GM18868 (cell line): ENCODE data around the gene ATXN1.
"Not testable (repeated sequence)": the region's sequence is repeated elsewhere in the genome, so short reads cannot be mapped to it uniquely, and the experiment has no call there.

Experiments
- ATAC-seq: cut with Tn5 transposase; IDR thresholded peaks from one replicate; pipeline ENCODE4 v1.9.1; 2021; ENCODE audit warnings: mild to moderate bottlenecking, moderate library complexity; ENCODE audit not compliant: unreplicated experiment

ATXN1 gene

DNA sequence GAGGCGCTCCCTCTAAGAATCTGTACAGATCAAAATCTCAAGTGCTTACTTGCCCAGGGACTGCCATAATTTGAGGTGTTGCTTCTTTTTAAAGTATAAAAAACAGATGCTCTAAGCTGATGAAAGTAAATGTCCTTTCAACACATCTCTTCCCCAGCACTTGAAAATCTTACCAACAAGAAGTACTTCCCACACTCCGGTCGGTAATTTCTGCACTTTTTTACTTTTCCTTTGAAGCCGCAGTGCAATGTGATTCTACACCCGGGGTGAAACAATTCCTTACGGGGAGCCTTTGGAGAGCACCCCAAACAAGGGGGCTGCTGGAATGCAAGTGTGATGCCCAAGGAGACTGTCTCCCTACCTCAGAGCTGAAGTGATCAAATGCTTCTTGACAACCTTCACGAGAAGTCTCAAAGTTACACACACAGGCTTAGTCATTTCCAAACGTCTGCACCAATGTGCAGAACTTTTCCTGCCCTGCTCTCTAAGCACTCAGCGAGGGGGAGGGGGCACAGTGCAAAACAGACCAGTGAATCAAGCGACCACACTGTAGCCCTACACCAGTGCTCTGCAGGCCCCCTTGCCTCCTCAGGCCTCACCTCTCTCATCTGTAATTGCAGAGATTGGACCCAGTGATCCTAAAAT lies 56.7 kb downstream of the ATXN1 start:
- peak; percentile 72 for ATAC-seq

DNA sequence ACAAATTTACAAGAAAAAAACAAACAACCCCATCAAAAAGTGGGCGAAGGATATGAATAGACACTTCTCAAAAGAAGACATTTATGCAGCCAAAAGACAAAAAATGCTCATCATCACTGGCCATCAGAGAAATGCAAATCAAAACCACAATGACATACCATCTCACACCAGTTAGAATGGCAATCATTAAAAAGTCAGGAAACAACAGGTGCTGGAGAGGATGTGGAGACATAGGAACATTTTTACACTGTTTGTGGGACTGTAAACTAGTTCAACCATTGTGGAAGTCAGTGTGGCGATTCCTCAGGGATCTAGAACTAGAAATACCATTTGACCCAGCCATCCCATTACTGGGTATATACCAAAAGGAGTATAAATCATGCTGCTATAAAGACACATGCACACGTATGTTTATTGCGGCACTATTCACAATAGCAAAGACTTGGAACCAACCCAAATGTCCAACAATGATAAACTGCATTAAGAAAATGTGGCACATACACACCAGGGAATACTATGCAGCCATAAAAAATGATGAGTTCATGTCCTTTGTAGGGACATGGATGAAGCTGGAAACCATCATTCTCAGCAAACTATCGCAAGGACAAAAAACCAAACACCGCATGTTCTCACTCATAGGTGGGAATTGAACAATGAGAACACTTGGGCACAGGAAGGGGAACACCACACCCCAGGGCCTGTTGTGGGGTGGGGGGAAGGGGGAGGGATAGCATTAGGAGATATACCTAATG lies 58.5 kb downstream of the ATXN1 start:
- ATAC-seq = not testable (repeated sequence)

DNA sequence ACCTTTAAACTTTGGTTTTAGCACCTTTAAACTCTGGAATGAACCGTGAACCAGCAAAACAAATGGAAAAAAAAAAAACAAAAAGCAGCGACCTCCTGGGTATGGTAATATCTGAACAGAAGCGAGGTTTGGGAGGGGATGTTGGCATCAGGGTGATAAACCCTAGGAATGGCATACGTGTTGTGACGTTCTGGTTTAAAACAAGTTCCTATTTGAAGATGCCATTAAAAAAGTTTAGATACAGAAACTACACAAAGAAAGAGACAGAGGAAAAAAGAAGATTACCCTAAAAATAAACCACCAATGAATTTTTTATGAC lies 60.4 kb downstream of the ATXN1 start:
- no peak for ATAC-seq

DNA sequence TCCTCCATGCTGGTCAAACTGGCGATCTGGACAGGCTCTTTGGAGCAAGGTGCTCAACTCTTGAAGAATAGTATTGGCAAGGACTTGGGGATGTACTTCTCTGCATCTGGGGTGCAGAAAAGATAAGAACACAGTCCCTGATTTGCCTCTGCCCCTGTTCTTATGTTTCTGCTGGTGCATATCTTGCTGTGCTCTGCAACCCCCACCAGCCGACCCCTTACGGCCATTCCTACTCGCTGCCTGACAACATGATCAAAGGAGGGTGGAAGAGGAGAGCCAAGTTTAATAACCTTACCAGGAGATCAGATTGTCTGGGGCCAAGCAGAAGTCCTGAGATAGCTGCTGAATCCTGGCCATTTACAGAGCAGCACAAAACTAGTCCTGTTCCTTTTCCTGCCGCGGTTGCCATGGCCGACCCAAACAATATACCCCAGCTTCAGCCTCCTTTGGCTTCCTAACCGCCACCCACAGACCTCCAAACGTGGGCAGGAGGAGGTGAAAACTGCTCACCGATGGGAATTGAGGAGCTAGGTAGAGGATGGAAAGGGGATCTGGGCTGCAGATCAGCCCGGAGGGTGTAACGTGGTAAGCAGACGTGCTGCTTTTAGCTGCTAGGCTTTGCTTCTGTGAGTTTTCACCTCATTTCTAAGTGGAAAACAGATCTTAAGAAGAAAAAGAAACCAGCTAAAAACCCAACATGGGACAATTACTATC lies 60.9 kb downstream of the ATXN1 start:
- no peak for ATAC-seq

DNA sequence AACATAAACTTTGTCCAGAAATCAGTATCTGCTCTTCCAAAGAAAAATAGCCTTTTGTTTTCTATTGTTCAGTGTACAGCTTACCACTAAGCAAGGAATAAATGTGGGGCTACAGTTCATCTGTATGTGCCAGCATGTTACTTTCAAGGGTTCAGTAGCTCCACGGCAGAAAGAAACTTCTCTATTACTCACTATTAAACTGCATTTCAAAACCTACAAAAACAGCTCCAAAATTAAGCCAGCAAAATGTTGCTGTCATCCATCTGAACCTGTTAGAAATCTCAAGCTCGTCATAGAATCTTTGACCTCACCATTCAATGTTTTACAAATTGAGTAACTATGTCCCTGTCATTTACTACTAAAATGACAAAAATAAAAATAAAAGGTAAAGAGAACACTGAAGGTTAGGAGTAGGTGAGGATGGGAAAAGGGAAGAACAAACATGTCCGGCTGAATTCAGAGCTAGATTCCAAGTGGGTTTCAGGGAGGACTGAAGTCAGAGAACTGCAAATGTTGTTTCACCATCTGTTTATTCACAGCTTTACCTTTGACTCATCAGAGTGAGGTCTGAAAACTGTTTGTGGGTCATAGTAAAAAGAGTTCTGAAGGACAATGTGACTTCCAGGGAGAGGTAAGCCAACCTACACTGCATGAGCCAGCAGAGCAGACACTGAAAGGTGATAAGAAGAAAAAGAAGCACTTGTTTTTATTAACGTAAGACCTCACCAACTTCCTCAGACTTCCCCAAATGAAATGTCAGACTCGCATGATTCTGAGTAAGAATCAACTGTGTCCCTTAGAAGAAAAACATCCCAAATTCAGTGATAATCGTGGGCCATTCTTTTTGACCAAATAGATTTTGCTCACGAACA lies 62.0 kb downstream of the ATXN1 start:
- no peak for ATAC-seq

DNA sequence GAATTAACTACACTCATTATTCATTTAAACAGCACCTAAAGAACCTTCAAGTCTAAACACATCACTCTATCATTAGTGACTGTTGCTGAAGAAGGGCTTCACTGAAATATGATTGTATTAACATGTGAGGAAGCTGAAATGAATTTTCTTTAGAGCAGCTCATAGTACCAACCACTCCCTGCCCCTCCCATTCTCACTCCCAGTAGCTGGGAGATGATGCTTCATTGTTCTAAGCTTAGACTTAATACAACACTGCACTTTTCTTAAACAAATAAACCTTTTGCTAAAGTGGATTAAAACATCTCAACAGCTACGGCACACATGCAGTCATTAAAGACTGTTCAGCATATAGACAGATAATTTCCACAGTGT lies 63.1 kb downstream of the ATXN1 start:
- ATAC-seq = no peak

DNA sequence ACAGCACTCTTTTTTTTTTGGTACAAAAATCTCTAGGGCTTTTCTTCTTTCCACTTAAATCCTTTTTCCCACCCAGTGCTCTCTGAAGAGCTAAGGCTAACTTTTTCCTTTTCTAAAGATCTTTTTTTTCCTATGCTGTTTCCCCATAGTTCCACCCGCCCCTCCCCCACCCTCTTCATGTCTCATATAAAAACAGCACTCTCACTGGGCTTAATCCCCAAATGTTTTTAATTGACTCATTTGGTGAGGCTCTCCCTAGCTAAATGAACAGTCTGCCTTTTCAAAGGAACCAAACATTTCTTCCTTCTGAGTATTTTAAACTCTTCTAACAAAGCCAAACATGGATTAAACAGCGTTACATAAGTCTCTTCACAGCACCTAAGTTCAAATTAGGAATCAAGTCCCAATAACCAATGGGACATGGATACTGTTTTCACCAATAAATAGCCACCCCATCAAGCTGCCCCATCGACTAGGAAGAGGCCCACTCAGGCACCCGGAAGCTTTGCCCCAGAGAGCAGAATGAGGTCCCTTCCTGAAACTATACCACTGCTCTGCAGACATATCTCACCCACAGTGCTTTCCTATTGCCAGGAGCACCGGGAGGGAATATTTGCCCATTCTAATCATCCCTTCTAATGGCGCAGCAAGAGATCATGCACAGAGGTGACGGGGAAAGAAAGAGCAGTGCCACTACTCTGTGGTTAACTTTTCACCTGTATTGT lies 63.7 kb downstream of the ATXN1 start:
- ATAC-seq = no peak

DNA sequence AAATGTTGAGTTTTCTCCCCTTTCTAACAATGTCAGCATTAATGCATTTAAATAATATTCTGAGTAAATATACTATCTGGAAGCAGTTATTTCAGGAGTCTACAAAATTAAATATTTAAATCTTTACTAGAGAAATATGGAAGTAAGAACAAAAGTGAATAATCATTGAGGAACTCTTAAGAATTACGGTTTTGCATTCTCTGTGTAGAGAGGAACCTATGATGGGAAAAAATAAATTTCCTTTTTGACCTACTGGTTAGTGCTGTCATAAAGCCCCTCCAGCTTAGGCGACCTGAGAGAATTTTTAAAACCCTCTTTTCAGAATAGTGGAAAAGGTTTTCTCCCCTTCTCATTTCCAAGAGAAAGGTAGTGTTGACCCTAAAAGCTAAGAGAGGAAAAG lies 64.8 kb downstream of the ATXN1 start:
- no peak for ATAC-seq

DNA sequence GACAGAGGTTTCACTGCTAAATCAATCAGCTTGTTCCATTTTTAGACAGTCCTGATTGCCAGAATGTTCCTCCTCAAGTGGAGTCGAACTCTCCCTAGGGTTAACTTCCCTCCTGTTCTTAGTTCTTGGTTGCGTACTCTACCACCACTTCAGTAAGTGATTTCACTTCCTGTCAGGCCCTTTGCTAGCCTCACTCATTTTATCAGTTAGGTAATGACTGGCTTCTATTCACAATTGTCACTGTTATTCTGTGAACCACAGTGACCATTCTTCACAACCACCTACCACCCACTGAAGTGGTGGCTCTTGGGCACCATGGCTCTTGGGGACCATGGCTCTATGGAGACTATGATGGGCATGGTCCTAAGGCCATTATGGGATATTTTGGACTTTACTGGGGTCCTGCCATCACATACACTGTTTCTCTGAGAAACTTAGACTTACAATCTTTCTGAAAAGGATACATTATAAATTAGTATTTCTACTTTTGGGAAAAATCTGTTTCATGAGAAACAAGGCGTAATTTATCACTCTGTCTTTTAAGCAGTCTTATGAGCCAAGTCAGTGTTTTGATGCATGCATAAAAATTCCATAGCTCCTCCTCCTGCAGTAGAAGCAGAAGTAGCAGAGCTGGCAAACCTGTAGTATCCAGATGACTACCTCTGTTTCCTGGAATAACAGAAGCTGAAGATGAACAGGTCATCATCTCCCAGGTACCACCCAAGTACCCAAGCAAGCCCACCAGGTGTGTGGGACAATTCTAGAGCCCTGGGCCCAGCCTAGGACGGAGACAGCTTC lies 66.3 kb downstream of the ATXN1 start:
- ATAC-seq = peak; percentile 49

DNA sequence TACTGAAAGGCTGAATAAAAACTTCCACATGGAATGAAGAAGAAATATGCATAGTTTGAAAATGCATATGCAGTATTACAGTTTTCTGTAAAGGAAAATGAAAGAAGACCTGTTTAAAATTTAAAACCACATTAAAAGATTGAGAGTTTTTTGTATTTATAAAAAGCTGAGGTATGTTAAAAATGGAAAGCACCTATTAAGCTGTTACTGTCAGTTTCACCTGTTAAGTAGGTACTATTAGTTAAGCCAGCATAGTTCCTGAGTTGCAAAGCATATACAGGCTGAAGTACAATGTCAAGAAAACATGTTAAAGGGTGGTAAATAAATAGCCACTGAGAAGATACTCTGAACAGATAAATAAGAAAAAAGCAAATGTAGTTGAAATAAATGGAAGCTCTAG lies 69.9 kb downstream of the ATXN1 start:
- no peak for ATAC-seq

DNA sequence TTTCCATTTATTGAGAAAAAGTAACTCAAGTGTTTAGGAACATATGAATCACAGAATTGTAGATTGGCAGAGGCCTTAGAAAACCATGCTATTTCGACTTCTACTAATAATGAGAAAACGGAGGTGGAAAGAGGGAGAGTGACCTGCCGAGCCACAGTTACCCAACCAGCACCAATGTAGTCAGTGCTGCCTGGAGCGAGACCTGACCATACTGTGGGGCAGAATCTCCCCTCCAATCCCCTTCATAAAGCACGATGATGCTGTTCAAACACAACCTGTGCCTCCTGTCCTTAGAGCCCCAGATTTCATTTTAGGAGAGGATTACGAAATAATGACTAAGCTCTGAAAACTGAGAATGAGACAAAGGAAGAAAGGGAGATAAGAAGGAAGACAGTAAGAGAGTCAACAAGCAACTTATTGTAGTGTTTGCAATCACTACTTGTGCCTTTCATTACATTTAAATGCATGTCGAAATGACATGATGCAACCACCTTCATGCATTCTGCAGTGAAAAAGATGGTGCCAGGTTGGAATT lies 70.6 kb downstream of the ATXN1 start:
- peak; percentile 92 for ATAC-seq

DNA sequence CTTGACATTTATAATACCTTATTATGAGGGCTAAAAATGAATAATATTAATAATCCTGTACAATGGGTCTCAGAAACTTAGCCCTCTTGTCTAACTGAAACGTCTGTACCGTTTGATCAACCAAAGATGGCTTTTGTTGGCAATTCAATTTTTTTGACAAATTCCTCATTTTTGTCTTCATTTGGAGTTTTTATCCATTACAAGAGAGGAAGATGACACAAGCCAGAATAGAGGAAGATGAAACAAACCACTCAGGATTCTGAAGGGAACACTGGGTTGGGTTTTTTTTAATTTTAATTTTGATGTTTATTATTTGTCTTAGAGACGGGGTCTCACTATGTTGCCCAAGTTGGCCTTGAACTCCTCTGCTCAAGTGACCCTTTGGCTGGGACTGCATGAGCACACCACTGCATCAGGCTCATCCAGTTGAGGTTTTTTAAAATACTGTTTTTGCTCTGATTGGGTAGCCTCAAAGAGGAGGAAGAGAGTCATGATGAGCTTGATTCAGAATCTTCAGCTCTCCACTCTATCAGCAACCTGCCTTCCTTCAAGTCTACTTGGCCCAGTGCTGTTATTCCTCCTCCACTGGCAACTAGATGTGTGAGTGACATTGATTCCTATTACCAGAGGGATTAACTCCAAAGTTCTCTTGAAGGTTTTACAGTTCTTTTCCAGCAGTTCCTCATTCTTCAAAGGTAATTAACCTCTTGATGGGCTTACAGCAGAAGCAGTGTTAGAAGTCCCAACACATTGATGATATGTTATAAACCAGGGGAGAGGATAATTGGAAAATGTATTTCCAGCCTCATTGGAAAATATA lies 71.3 kb downstream of the ATXN1 start:
- ATAC-seq = no peak

DNA sequence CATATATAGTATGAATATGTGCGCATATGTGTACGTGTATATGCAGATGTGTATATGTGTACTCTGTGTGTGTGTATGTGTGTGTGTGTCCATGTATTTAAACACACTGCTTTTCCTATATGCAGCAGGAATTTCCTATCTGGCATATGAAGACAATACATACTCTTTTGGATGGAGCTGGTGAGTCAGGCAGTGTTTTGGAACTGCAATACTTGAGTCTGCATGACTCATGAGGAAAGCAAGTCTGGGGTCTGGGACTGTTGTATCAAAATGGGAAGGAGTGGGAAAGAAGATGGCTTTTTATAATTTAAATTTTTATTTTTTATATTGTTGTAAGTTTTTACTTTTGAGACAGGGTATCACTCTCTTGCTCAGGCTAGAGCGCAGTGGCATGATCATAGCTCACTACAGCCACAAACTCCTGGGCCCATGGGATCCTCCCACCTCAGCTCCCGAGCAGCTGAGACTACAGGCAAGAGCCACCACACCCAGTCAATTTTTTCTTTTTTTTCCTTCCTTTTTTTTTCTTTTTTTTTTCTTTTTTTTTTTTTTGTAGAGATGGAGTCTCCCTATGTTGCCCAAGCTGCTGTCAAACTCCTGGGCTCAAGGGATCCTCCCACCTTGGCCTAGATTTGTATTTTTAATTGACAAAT lies 72.2 kb downstream of the ATXN1 start:
- ATAC-seq = no peak

DNA sequence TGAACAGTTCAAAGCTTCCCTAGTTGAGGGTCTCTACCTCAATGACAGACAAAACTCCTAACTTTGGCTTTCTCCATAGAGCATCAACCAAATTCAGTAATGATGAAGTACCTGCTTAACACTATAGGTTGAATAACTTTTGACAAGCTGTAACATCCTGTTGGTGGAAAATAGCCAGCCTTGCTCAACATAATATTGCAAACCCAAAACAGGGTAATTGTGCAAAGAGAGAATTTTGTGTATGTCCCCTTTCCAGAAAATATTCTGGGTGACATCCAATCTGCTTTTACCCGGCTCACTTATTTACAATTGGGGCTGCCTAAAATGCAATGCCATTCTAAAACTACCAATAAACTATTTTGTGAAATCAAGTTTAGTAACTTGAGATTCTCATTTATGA lies 72.8 kb downstream of the ATXN1 start:
- ATAC-seq = no peak

DNA sequence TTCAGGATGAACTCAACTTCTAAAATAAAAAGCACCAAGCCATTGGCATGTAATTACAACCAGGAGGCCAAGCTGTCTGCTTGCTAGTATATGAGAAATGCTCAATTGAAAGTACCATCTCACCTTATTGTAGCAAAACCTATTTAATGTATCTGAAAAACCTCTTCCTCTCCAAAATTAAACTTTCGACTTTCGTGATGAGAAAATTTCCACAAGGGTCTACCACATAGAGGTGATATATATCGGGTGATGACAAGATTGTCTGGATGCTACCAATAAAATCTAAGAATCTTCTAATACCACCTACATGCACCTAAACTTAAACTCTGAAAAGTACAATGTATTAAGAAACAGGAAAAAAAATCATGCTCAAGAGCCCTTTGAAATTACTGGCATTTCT lies 74.2 kb downstream of the ATXN1 start:
- ATAC-seq = no peak

DNA sequence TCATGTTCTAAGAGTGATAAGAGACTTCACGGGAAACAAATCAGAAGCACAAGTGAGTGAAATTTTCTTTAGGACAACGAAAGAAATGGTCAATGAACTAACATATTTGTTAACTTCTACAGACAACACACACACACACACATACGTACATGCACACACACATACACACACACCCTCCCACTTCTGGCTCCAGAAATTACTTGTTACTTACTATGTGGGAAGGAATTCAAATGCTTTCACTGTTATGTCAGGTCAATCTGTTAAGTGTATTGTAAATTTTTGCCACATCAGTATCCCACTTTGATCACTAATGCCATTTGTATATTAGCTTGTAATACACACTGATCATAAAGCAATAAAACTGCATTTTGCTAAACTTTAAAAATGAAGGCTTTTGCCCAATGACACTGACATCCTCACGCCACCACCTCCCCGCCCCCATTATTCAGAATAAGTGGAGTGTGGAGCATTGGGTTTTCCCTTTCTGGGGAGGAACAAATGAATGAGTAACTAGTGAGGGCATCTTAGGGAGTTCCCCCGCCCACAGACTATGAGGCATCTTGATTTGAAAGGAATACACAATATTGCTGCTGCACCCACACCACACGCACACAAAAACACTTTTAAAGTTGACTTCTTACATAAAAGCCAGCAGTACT lies 76.2 kb downstream of the ATXN1 start:
- peak; percentile 66 for ATAC-seq

DNA sequence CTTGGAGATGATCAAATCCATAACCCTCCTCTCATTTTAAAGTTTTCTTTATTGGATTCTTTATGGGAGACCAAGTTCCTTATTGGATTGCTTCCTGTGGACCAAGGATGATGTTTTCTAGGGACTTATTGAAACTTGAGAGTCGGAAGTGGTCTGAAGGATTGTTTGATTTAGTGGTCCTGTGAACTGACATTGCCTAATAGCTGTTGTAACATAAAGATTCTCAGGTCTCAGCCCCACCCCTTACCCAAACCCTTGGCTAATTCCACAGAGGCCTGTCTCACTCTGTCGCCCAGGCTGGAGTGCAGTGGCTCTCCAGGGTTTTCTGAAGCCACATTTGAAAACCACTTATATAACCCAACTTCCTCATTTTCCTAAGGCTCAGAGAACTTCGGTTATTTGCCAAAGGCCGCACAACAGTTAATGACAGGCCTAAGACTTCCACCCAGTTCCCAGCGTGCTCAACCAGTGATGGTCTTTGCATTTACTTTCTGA lies 77.0 kb downstream of the ATXN1 start:
- ATAC-seq = no peak
